Activated T-helper 1 cell treated with Interleukin-2 at 50 U/mL for 16 hours (primary cell): ENCODE results near the gene EFL1.
"Not testable (repeated sequence)": the region's sequence is repeated elsewhere in the genome, so short reads cannot be mapped to it uniquely, and the experiment has no call there.

Experiments used
- DNase-seq: peaks from one replicate; pipeline ENCODE4 v3.0.0-alpha.2; 2020; ENCODE audit warnings: low read depth

Gene EFL1

GRCh38 chr15:82197733-82198594 is 64.6 kb downstream of the EFL1 start:
- peak; percentile 6 for DNase-seq

- no peak for DNase-seq
Measured at GRCh38 chr15:82196353-82196752, 66.2 kb downstream of the EFL1 start.

- not testable (repeated sequence) for DNase-seq
Measured at GRCh38 chr15:82195818-82196217, 66.7 kb downstream of the EFL1 start.

DNA sequence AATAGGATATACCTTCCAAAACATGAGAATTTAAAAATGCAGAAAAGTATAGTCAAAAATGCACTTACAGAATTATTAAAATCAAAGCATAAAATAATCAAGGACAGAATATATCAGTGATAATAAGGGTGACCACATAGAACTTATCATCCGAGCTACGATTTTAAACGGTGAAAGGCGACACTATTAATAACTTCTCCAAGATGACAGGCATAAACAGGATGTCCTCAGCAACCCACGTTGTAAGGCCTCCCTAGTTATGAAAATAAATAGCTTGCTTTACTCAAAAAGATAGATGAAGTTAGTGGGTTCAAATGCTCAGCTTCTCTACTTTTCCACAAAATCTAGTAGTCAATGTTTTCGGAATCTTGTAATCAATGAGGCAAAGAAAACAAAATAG is 68.0 kb downstream of the EFL1 start:
- DNase-seq: not testable (repeated sequence)

GRCh38 chr15:82193435-82193834 is 69.1 kb downstream of the EFL1 start:
- DNase-seq: not testable (repeated sequence)

GRCh38 chr15:82192394-82192793 is 70.1 kb downstream of the EFL1 start:
- DNase-seq: not testable (repeated sequence)

GRCh38 chr15:82186719-82187406 is 75.7 kb downstream of the EFL1 start:
- DNase-seq: no peak

GRCh38 chr15:82186161-82186560 is 76.4 kb downstream of the EFL1 start:
- no peak for DNase-seq

GRCh38 chr15:82184776-82185175 is 77.8 kb downstream of the EFL1 start:
- DNase-seq: no peak

DNA sequence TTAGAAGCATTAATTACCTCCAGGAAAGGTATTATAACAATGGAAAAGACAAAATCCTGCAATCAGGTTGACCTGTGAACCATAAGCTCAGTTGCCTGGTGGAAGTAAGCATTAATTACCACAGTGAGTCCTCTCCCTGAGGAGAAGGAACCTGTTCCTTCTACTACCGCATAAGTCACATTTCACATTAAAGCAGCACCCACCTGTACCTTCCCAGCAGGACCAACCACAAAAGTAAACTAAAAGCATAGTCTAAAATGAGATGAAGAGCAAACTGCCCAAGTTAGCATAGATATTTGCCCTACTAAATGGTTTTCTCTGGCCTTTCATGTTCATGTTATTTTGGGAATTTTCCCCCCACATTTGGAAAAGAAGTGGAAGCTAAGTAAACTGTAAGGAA is 78.2 kb downstream of the EFL1 start:
- no peak for DNase-seq

- DNase-seq: no peak
Measured at GRCh38 chr15:82183121-82184031, 79.2 kb downstream of the EFL1 start.

DNA sequence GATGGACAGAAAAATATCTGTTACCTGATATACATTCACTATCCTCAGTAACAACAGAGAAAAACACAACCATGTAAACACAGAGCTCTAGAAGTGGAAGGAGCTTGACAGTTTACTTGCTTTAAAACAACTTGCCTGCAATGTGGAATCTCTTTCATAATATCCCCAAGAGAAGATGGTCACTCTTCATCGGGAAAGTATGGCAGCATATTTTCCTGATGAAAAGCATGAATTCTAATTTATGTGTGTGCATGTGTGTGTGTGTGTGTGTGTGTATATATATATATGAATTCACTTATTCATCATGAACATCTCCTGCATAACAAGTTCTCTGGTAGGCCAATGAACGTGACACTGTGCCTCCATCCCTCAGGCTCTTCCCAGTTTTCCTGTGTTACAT is 81.2 kb downstream of the EFL1 start:
- DNase-seq: no peak

- no peak for DNase-seq
Measured at GRCh38 chr15:82178061-82178460, 84.5 kb downstream of the EFL1 start.

DNA sequence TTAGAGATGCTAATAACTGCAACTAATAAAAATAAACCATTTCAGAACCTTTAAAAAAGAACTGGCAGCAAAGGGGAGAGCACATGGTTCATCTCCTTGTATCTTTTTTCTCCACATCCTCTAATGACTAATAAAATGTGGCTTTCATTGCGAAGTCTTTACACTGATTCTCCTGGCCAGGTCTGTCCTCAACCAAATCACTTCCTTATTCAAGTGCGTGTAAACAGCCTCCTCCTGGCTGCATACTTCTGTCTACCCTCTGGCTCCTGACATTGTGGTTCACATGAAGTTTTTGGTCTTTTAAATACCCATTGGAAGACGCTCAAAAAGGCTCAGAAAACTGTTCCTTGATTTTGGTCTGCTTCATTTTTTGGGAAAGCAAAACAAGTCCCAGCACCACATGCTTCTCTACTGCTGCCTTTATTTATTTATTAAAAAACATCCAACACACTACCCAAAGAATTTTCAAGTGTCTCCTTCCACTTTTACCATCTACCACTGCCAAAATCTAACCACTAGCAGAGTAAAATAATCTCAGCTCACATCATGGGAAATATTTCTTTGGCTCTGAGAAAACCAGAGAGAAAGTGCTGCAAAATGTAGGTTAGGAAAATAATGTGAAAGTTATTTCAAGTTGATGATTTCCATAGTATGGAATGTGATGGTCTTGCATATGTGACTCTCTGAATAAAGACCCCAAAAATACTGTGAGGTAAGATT is 85.1 kb downstream of the EFL1 start:
- no peak for DNase-seq

DNA sequence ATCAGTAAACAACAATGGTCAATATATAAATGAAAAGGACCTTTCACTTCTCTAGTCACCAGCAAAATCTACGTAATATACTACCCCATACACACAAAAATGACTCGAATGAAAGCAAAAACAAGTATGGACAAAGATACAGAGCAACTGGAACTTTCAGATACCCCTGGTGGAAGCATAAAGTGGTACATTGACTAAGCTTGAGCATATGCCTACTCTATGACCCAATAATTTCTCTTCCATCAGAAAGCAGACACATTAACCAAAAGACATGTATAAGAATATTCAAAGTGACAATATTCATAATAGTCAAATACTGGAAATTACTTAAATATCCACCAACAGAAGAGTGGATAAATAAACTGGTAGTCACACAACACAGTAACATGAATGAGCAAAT is 86.0 kb downstream of the EFL1 start:
- DNase-seq: no peak

GRCh38 chr15:82174471-82175235 is 87.9 kb downstream of the EFL1 start:
- DNase-seq: no peak

DNA sequence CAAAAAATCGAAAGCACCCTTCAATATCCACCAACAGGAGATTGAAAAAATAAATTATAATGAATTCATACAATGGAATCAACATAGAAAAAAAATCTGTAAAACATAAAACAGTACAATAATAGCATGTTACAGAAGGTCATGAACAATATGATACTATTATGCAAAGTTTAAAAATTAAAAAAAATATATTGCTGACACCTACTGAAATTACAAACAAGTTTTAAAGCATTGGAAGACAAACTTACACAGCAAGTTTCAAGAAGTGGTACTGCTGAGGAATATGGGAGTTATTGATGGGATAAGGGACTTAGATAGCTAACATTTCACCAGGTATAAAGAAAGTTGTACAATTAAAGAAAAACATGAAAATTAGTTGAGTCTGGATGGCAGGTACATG is 89.4 kb downstream of the EFL1 start:
- no peak for DNase-seq

GRCh38 chr15:82172506-82172905 is 90.0 kb downstream of the EFL1 start:
- DNase-seq: no peak

- no peak for DNase-seq
Measured at GRCh38 chr15:82168757-82169156, 93.8 kb downstream of the EFL1 start.

DNA sequence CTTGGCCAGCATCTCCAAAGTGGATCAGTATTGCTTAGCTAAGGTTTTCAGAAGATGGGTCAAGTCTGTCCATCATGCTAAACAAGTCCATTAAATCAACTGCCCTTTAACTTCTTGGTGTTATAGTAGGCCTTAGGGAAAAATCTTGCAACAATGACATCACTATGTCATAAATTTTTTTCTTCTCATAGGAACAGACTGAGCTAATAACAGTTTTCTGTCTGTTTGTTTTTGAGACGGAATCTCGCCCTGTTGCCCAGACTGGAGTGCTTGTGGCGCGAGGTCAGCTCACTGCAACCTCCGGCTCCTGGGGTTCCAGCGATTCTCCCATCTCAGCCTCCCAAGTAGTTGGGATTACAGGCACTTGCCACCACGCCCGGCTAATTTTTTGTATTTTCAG is 94.2 kb downstream of the EFL1 start:
- no peak for DNase-seq

- no peak for DNase-seq
Measured at GRCh38 chr15:82165948-82166376, 96.6 kb downstream of the EFL1 start.
